LHCN-M2 (cell line): Measurements from ENCODE around the gene OVOL2. TPM values are rescaled to one million over a fixed set of nuclear protein-coding genes. Genes with fewer than 3 reads are reported as not detected.
"Not testable (repeated sequence)": the region's sequence is repeated elsewhere in the genome, so short reads cannot be mapped to it uniquely, and the experiment has no call there.

Source experiments
- DNase-seq: peaks from one replicate; pipeline ENCODE4 v3.0.0-alpha.2; 2012; ENCODE audit warnings: low read depth
- polyA plus RNA-seq: library from polyadenylated mRNA; unstranded; fragments of >200 nt; gene quantifications from one replicate; pipeline ENCODE4 v1.2.1, GENCODE V29; 2012; ENCODE audit warnings: missing spikeins
- total RNA-seq: library from RNA; depleted of rRNA; stranded (reverse); fragments of >200 nt; gene quantifications from 2 replicates; pipeline ENCODE4 v1.2.3, GENCODE V29; 2014; rRNA removed

Gene OVOL2
- not detected in 2 replicates for total RNA-seq
- polyA plus RNA-seq, result not detected

DNA sequence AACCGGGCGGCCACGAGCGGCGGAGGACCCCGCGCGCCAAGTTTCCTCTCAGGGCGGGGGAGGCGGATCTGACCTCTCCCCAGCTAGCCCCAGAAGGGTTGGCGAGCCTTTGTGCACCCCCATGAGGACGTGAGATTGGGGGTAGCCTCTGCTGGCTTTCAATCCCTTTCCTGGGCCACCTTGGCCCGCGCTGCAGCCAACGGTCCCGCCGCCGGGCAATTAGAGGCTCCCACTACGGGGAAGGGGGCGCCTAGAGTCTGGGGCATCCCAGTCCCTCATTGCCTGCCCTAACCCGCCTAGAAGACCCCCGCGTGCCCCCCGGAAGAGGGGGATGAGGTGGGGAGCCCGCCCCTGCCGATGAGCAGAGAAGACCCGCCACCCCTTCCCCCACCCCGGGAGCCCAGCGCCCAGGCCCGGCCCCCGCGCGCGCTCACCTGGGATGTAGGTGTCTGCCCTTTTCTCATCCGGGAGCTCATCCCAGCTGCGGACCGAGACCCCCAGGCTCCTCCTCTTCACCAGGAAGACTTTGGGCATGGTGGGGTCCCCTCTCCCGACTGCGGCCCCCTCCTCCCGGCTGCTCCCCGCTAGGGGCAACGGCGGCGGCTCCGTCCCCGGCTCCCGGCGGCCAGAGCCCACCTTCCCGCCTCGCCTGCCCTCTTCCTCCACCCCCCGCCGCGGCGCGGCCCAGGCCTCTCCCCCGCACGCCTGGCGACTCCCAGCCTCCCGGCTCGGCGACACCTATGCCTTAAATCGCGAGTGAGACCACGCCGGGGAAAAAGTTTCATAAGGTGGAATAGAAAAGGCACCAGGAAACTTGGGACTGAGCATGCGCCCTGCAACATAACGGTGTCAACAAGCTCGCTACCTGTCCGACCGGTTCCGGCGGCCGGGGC is at the start of gene OVOL2:
OVOL2 (minus strand) TSS at position 816 of the 893 bp plus-strand sequence; CDS start at position 534, 282 bp downstream.
- DNase-seq, result no peak

DNA sequence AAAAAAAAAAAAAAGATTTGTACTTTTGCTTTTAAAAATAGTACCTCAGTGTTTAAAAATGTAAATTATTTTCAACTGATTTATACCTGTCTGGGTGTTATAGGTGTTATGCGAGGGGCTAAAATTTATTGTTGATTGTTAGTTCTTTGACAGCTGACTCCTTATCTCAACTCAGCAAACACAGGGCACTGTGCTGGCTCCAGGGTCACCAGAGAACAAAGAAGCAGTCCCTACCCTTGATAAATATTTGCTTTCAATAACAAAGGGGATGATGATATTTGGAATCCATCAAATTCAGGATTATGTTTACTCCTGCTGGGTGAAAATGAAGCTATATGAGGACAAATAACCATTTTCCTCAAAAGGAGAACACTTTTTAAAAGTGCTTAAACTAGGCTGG is 45.8 kb upstream of the OVOL2 start:
- DNase-seq, result no peak

DNA sequence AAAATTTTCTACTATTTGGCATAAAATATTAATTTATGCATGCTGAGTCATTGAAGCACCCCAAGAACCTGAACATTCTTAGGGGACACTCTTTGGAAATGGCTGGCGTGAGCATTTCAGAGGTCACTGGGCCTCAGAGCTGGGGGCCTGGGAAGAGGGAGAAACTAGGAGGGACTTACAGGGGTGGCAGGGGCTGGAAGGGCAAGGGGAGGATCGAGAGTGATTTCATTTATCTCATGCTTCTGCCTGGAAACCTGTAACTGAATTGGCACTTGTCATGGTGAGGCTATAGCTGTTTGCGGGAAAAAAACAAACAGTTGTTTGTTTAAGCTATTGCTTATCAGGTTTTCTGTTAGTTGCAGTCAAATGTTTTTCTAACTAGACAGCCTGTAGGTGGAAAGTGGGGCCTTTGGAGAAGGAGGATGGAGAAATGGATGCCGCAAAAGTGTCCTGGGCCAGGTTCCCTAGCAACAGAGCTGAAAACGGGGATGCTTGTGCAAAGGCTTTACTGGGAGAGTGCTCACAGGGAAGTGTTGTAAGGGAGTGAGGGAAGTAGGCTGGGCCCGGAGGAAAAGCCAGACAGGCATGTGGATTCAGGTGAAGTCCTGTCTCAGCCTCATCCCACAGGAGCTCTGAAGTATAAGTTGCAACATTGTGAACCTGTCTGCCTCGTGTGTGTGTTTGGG is 43.6 kb upstream of the OVOL2 start:
- DNase-seq, result no peak

DNA sequence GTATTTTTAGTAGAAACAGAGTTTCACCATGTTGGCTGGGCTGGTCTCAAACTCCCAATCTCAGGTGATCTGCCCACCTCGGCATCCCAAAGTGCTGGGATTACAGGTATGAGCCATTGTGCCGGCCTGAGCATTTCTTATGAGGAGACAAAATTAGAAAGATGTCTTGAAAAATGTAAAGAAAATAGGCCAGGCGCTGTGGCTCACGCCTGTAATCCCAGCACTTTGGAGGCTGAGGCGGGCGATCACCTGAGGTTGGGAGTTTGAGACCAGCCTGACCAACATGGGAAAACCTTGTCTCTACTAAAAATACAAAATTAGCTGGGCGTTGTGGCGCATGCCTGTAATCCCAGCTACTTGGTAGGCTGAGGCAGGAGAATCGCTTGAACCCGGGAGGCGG is 42.9 kb upstream of the OVOL2 start:
- DNase-seq, result not testable (repeated sequence)

DNA sequence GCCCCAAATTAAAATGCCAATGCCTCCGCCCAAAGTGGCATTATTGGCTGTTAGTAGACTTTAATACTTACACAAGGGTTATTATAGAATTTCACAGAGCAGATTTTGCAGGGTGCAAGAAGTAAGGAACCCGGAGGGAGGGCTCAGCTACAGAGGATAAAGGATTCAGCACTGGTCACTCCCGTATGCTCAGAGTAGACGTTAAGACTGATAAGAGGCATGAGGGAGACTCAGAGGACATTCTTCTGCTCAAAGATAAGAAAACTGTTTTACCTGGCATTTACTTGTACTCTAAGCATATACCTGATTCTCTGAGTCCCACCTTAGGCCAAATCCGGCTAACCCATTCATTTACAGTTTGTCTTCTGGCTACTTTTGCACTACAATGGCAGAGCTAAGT is 36.5 kb upstream of the OVOL2 start:
- no peak for DNase-seq

DNA sequence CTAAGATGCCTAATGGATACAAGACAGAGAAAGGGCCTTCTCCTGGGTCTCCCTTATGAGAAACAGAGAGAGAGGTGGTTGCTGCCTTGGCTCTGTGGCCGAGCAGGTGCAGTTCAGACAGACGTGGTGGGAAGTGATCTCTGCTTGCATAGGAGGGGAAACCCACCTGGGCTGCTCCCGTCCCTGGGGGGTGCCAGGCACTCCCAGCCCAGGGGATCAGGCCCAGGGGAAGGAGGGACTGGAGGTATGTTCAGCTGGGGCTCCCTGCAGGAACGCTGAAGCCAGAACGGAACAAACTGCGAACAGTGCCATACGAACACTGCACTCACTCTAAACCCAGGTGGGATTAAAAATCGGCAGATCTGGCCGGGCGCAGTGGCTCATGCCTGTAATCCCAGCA is 35.7 kb upstream of the OVOL2 start:
- DNase-seq, result no peak

DNA sequence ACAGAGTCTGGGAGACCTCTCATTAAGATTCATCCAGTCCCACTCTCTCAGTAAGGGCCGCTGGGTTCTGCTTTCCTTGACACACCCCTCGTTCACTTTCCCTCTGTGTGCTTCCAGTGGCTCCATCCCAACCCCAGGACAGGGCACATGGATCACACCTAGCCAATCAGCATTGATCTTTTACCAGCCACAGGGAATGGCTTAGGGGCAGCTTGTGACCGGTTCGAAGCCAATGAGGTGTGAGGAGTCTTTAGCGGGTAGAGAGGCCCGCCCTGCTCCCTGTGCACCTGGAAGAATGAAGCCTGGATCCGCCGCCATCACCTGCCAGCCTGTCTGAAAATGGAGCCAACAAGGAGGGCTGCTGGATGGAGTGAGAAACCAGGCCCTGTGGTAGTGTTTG is 35.2 kb upstream of the OVOL2 start:
- DNase-seq, result no peak

DNA sequence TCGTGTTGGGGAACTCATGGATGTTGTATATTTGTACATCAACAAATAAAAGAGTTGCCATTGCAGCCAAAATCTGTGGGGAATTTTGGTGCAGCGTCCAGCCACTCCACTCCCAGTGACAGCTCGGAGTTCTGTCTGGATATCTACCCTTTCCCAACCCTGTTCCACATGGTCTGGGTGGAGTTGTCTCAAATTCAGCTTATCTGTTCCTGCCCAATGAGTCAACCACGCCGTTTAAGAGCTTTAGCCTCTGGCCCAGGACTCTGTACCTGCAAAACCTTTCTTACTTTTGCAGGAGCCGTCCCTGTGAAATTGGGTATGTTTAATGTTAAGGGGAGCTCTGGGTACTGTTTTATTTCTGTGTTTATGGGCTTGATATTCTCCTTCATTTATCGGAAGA is 33.9 kb upstream of the OVOL2 start:
- no peak for DNase-seq

DNA sequence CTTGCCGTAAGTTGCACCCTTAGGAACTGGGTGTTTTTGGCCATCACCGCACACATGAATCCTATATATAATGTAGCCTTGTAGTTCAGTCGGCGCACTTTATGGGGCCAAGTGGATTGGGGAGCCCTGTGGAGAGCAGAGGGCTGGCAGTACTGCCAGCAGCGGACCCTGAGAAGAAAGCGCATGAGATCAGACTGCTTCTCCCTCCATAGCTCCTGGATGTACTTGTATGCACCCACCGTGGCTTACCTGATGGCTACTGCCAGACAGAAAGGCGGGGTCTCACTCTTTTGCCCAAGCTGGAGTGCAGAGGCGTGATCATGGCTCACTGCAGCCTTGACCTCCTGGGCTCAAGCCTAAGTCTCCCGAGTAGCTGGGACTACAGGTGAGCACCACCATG is 32.8 kb upstream of the OVOL2 start:
- DNase-seq, result no peak

DNA sequence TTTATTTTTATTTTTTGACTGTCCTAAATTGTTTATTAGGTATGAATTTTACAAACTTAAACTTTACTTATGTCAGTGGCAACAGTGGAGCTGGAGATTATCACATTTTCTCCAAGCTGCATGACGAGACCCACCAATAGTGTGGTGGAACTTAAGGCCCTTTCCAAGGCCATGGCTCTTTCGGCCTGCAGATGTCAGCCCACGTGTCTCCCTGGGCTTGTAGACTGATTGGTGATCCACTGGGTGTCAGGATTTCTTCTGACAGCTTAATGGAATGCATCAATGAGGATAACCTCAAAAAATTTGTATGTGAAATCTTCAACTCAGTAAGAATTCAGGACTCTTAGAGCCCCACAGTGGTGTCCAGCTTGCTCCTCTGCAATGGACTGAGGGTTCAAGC is 32.3 kb upstream of the OVOL2 start:
- DNase-seq, result peak; percentile 8

DNA sequence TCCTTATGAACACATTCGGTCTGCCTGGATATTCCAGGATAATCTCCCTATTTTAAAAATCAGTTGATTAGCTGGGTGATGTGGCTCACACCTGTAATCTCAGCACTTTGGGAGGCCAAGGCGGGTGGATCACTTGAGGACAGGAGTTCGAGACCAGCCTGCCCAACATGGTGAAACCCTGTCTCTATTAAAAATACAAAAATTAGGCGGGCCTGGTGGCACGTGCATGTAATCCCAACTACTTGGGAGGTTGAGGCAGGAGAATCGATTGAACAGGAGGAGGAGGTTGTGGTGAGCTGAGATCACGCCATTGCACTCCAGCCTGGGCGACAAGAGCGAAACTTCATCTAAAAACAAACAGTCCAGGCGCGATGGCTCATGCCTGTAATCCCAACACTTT is 31.1 kb upstream of the OVOL2 start:
- DNase-seq, result not testable (repeated sequence)

DNA sequence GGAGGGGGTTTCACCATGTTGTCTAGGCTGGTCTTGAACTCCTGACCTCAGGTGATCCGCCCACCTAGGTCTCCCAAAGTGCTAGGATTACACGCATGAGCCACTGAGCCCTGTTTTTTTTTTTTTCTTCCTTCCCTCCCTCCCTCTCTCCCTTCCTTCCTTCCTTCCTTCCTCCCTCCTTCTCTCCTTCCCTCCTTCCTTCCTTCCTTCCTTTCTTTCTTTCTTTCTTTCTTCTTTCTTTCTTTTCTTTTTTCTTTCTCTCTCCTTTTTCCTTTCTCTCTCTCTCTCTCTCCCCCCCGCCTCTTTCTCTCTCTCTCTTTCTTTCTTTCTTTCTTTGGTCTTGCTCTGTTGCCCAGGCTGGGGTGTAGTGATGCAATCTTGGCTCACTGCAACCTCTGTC is 30.6 kb upstream of the OVOL2 start:
- not testable (repeated sequence) for DNase-seq

DNA sequence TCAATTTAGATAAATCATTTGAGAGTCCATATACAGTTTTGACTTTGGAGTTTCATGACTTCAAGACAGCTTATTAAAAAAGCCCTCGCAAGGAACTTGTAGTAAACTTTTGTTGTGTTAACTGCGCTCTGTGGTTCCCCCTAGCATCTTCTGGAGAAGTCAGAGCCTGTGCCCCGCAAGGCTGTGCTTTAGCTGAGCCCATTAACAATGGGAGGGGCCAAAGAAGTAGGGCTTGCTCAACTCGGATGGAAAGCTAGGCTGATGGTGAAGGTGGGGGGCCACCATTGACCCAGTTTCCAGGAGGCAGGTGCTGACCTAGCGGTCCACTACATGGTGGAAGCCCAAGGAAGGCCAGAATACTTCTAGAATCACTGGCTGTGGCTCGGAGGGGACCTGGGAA is 29.3 kb upstream of the OVOL2 start:
- no peak for DNase-seq

DNA sequence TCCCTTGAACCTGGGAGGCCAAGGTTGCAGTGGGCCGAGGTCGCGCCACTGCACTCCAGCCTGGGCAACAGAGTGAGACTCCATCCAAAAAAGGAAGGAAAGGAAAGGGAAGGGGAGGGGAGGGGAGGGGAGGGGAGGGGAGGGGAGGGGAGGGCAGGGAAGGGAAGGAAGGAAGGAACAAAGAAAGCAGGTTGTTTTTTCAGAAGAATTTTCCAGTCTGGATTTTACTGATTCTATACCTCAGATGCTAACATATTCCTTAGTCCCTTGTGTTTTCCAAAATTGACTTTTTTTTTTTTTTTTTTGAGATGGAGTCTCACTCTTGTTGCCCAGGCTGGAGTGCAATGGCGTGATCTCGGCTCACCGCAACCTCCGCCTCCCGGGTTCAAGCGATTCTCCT is 23.1 kb upstream of the OVOL2 start:
- not testable (repeated sequence) for DNase-seq

DNA sequence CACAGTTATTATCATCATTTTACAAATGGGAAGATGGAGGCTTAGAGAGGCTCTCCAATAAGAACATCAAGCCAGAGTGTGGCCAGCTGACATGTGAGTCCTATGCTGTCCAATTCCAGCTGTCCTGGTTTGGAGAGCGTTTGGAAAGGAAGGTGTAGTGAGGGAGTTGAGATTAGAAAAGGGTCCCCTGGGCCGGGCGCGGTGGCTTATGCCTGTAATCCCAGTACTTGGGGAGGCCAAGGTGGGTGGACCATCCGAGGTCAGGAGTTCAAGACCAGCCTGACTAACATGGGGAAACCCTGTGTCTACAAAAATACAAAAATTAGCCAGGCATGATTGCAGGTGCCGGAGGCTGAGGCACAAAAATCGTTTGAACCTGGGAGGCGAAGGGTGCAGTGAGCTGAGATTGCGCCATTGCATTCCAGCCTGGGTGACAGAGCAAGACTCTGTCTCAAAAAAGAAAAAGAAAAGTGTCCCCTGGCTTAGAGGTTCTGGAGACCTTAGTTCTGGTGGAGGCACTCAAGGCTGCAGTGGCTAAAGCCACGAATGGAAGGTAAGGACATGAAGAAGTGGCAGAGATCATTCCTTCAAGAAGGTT is 22.1 kb upstream of the OVOL2 start:
- no peak for DNase-seq

DNA sequence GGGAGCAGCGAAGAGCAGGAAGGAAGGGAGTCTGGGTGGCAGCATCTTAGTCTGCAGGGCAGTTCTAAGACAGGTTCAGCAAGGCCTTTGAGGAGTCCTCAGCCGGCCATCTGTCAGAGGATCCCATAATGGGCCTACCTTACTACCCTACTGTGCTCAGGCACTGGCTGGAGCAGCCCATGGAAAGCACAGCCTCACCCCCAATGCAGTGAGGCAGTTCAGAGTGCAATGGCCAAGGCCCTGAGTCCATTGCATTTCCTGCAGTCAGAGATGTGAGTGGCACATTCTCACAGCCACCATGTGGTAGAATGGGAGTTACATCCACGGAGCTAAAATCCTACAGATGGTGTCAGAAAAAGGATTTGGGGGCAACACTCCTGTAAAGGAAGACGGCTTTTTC is 19.4 kb upstream of the OVOL2 start:
- DNase-seq, result no peak

DNA sequence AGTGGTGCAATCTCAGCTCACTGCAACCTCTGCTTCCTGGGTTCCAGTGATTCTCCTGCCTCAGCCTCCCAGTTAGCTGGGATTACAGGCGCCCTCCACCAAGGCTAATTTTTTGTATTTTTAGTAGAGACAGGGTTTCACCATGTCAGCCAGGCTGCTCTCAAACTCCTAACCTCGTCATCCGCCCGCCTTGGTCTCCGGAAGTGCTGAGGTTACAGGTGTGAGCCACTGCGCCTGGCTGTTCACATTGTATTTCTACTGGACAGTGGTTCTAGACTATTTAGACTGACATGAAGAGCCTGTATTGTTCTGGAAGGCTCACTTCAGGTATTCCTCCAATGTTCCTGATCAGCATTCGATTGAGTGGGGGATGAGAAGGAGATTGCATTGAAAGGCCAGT is 14.8 kb upstream of the OVOL2 start:
- DNase-seq, result no peak

DNA sequence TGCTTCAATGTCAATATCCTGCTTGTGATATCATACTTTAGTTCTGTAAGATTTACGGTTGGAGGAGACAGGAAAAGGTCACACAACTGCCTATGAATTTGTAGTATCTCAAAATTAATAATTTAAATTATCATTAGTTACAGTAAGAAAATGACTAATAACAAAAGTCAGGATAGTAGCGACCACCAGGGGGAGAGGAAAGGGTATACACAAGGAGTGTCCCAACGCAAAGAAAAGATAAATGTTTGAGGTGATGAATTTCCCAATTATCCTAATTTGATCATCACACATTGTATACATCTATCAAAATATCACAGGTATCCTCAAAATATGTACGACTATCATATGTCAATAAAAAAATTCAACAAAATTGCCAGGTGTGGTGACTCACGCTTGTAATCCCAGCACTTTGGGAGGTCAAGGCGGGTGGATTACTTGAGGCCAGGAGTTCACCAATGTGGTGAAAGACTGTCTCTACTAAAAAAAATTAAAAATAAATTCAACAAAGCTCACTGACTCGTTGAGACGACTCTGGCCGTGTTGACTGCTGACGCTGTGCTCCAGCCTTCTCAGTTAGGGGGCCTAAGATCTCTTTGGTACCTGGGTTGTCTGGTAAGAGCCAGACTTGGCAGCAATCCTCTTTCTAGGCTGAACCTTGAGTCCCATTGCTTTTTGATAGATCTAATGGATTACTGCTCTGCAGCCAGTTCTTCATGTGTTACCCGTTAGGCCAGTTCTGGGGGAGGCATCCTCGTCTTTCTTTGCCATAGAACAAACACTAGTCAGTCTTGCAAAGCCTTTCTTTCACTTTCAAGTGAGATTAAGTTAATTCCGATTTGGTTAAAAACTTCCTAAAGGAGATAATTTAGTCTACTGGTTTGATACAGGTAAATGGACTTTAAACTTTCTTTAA is 9.0 kb upstream of the OVOL2 start:
- DNase-seq, result no peak

DNA sequence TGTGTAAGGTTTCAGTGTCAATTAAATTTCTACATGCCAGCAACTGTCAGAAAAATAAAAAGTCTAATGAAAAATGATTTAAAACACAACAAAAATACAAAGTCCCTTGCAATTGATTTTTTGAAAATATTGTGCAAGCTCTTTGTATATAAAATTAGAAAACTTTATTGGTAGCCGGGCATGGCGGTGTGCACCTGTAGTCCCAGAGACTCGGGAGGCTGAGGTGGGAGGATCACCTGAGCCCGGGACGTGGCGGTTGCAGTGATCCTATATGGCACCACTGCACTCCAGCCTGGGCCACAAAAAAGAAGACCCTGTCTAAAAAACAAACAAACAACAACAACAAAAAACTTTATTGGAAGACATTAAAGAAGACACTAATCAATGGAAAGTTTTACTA is 6.0 kb upstream of the OVOL2 start:
- no peak for DNase-seq

DNA sequence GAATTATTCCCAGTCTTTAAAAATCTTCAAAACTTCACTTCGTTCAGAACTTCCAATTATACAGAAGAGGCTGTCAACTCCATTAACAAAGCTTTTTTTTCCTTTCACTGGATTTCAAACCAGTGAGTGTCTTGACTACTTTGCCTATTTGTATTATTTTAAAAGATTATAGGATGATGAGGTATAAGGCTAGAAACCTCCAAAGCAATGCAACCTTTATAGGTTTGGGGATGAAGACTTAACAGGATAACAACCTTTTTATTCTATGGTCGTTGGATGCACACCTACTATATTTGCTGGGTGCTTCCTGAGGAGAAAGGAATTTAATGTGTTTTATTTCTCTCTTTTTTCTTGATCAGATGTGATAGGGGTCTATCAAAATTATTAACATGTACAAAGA is 1.9 kb upstream of the OVOL2 start:
- DNase-seq, result no peak

DNA sequence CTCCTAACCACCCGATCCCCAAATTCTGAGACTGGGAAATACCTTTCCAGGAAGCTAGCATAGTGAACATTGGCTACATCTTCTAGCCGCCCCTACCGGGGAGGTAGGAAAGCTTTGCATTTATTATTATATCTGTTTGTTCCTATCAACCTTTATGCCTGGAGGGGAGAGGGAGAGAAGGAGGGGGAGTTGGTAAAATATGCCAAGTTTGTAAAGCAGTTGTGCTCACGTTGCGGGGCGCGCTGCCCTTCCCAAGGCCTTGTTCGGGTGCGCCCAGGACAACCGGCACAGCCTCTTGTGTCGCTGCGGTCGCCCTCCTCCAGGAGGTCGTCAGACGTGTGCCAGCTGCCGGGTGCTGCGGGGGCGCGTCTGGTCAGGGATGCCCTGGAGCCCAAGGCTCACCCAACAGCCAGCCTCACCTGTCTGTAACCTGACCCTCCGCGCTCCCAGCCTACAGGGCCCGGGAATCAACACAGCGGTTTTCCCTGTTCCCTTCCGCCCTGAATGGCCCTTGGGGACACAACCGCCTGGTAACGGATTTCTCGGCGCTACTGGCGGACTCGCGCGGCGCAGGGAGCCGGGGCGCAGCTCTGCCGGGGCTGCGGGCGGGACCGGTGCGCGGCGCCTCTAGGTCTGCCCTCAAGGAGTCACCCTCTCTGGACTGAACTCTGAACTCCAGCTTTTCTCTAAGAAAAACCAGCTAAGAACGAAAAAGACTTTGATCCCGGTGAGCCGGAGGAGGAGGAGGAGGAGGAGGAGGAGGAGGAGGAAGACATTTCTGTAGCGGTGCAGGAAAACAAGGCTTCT is 1.1 kb upstream of the OVOL2 start:
- DNase-seq, result no peak
